Panc1 (cell line): ENCODE measurements around the gene ROBO2. TPM values are rescaled to one million over a fixed set of nuclear protein-coding genes. Genes with fewer than 3 reads are reported as not detected.

ENCODE experiments used
- ATAC-seq: fragments of 200-7000 bp; cut with Tn5 transposase; 2 replicates; pipeline ENCODE4 v1.9.1; 2020; ENCODE audit warnings: mild to moderate bottlenecking, moderate library complexity
- BruUV-seq: library from RNA; stranded (reverse); fragments of 400-500 nt; replicated peaks from 2 replicates; lab custom pipeline; 2021; lab: Mats Ljungman, UMichigan
- CTCF ChIA-PET: fragments of 300-600 bp; sonication (Branson Sonifier 250); formaldehyde crosslinking; loops from one replicate; lab custom pipeline; 2022; ENCODE audit warnings: antibody characterized with exemption; lab: Charles Lee
- POLR2A ChIA-PET: fragments of 300-600 bp; sonication (Branson Sonifier 250); formaldehyde crosslinking; loops from one replicate; lab custom pipeline; 2022; ENCODE audit warnings: antibody characterized with exemption; lab: Charles Lee
- DNase-seq: peaks from one replicate; pipeline ENCODE4 v3.0.0-alpha.2; 2010; ENCODE audit warnings: low read depth, low spot score
- H3K27ac ChIP-seq: 2 replicates; pipeline ENCODE4 v1.5.1; 2011; ENCODE audit warnings: mild to moderate bottlenecking, low read length, inconsistent platforms
- H3K27me3 ChIP-seq: fragments of 200-500 bp; sonication (Bioruptor generic); 2 replicates; pipeline ENCODE4 v1.6.0; 2014; ENCODE audit warnings: low read length, inconsistent platforms; ENCODE audit not compliant: control insufficient read depth, insufficient read depth
- H3K36me3 ChIP-seq: fragments of 200-500 bp; sonication (Bioruptor generic); 2 replicates; pipeline ENCODE4 v1.5.1; 2014; ENCODE audit warnings: inconsistent platforms, mild to moderate bottlenecking, low read length, moderate library complexity; ENCODE audit not compliant: control insufficient read depth, insufficient read depth
- H3K4me1 ChIP-seq: 2 replicates; pipeline ENCODE4 v1.5.1; 2011; ENCODE audit warnings: inconsistent platforms, mild to moderate bottlenecking, low read length, moderate library complexity; ENCODE audit not compliant: control insufficient read depth, insufficient read depth
- H3K4me3 ChIP-seq, 2 experiments: 2 replicates each; pipeline ENCODE4 v1.5.1; 2011 to 2012; ENCODE audit warnings: low read depth in 2 of 2, low read length in 2 of 2, mild to moderate bottlenecking in 2 of 2, inconsistent platforms in 1 of 2, moderate library complexity in 1 of 2
- H3K9me3 ChIP-seq: fragments of 200-500 bp; sonication (Bioruptor generic); 2 replicates; pipeline ENCODE4 v1.5.1; 2014; ENCODE audit warnings: low read depth, mild to moderate bottlenecking, inconsistent platforms, low read length, moderate library complexity; ENCODE audit not compliant: control insufficient read depth, insufficient read depth
- POLR2AphosphoS5 ChIP-seq: IDR thresholded peaks from 2 replicates; pipeline ENCODE4 v1.6.1; 2012; ENCODE audit warnings: mild to moderate bottlenecking, low read depth, low read length, moderate library complexity
- SIN3A ChIP-seq: IDR thresholded peaks from 2 replicates; pipeline ENCODE4 v1.6.1; 2012; ENCODE audit warnings: low read depth, mild to moderate bottlenecking, low read length, moderate library complexity, borderline replicate concordance; ENCODE audit not compliant: insufficient read depth
- TCF7L2 ChIP-seq: IDR thresholded peaks from 2 replicates; pipeline ENCODE4 v1.6.1; 2011; ENCODE audit warnings: mild to moderate bottlenecking, low read depth, low read length, inconsistent platforms
- in situ Hi-C: cut with HindIII; loops from 2 replicates; pipeline ENCODE4 v1.10.0; 2016; ENCODE audit warnings: low sequenced_read_pairs, low pct_unique_long_range_greater_than_20kb
- intact Hi-C: fragments of 100-400 bp; cut with micrococcal nuclease; formaldehyde crosslinking; loops from one replicate; pipeline ENCODE4 v1.10.0; 2022; ENCODE audit not compliant: unreplicated experiment
- total RNA-seq: library from RNA; stranded (reverse); gene quantifications from one replicate; pipeline ENCODE4 v1.2.1, GENCODE V29; 2021; ENCODE audit not compliant: unreplicated experiment
- TF ChIP-seq, protein P1 (sequence below), 2 experiments: IDR thresholded peaks; 2 replicates each; pipeline ENCODE4 v1.6.1; 2011 to 2012; ENCODE audit warnings: low read depth in 2 of 2, control low read depth in 1 of 2, low read length in 1 of 2, mild to moderate bottlenecking in 1 of 2, moderate library complexity in 1 of 2; ENCODE audit not compliant: insufficient read depth in 1 of 2
- TF ChIP-seq, protein P2 (sequence below): fragments of 450-650 bp; IDR thresholded peaks from 2 replicates; pipeline ENCODE4 v1.5.1; 2017; ENCODE audit warnings: mild to moderate bottlenecking

The ROBO2 gene
- total RNA-seq, 1 experiment from 2014 or later, result 1.3 TPM

DNA sequence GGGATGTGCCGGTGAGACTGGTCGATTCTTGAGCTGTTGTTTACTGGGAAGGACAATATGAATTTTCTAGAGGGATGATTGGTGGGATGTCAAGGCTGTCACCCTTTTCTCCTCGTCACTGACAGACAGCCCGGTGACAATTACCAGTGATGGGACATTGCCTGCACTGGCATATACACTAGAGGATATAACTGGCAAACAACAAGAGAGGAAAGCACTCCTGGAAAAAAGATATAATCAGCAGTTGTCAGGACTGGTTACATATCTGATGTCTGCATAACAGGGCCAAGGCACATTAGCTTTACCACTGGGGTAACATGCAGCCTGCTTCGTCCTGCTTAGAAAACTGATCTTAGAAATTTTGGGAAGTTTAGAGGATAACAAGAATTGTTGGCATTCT is 131.1 kb downstream of the ROBO2 start:
- no peak for DNase-seq
- BruUV-seq, result no TSS peak
- Histone ChIP-seq H3K4me3 (no peak overlapping the region), H3K27ac (no peak overlapping the region), H3K27me3 (no peaks in the 10 kb centered on the region), H3K36me3 (no peaks in the 10 kb centered on the region), H3K4me1 (no peaks in the 10 kb centered on the region), H3K9me3 (no peaks in the 10 kb centered on the region)
- POLR2A ChIA-PET, result no interaction called here
- in situ Hi-C loops, result no loop called here
- CTCF ChIA-PET, result no interaction called here
- intact Hi-C loops, result no loop called here
- ATAC-seq, result no peak
- TF ChIP-seq, protein P1, sequence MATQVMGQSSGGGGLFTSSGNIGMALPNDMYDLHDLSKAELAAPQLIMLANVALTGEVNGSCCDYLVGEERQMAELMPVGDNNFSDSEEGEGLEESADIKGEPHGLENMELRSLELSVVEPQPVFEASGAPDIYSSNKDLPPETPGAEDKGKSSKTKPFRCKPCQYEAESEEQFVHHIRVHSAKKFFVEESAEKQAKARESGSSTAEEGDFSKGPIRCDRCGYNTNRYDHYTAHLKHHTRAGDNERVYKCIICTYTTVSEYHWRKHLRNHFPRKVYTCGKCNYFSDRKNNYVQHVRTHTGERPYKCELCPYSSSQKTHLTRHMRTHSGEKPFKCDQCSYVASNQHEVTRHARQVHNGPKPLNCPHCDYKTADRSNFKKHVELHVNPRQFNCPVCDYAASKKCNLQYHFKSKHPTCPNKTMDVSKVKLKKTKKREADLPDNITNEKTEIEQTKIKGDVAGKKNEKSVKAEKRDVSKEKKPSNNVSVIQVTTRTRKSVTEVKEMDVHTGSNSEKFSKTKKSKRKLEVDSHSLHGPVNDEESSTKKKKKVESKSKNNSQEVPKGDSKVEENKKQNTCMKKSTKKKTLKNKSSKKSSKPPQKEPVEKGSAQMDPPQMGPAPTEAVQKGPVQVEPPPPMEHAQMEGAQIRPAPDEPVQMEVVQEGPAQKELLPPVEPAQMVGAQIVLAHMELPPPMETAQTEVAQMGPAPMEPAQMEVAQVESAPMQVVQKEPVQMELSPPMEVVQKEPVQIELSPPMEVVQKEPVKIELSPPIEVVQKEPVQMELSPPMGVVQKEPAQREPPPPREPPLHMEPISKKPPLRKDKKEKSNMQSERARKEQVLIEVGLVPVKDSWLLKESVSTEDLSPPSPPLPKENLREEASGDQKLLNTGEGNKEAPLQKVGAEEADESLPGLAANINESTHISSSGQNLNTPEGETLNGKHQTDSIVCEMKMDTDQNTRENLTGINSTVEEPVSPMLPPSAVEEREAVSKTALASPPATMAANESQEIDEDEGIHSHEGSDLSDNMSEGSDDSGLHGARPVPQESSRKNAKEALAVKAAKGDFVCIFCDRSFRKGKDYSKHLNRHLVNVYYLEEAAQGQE (IDR thresholded peaks at IDR 0.05; ENCODE audit: insufficient read depth in 1 of 2, low read depth in 2 of 2, low read length in 1 of 2), result no peak
- no peak for TF ChIP-seq POLR2AphosphoS5
- TF ChIP-seq, protein P2, sequence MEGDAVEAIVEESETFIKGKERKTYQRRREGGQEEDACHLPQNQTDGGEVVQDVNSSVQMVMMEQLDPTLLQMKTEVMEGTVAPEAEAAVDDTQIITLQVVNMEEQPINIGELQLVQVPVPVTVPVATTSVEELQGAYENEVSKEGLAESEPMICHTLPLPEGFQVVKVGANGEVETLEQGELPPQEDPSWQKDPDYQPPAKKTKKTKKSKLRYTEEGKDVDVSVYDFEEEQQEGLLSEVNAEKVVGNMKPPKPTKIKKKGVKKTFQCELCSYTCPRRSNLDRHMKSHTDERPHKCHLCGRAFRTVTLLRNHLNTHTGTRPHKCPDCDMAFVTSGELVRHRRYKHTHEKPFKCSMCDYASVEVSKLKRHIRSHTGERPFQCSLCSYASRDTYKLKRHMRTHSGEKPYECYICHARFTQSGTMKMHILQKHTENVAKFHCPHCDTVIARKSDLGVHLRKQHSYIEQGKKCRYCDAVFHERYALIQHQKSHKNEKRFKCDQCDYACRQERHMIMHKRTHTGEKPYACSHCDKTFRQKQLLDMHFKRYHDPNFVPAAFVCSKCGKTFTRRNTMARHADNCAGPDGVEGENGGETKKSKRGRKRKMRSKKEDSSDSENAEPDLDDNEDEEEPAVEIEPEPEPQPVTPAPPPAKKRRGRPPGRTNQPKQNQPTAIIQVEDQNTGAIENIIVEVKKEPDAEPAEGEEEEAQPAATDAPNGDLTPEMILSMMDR, result no peak
- no peak for TF ChIP-seq TCF7L2
- no peak for TF ChIP-seq SIN3A

DNA sequence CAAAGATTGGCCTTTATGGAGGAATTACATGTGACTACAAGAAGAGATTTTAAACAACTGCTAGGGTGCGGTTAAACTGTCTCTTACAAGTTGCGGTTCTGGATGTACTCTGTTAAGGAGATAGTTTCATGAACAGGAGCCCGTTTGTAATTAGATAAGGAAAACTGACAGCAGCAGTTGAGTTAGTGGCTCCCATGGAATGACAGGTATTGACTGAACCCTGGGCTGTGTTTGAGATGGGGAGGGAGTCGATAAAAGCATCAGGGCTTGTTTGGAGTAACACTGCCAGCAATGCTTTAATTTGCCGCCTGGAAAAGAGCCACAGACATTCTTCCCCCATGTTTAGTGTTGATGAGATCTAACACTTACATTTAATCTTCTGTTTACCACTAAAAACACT is 139.9 kb downstream of the ROBO2 start:
- no peaks in the 10 kb centered on the region for H3K4me1 ChIP-seq
- DNase-seq, result no peak
- H3K36me3 ChIP-seq, result no peaks in the 10 kb centered on the region
- no peak overlapping the region for H3K4me3 ChIP-seq
- no peaks in the 10 kb centered on the region for H3K9me3 ChIP-seq
- no peak for ATAC-seq
- H3K27ac ChIP-seq, result no peak overlapping the region
- in situ Hi-C loops (no loop called here), intact Hi-C loops (no loop called here)
- ChIA-PET POLR2A (no interaction called here), CTCF (no interaction called here)
- no TSS peak for BruUV-seq
- TF ChIP-seq, protein P2, result no peak
- peak; percentile 72 for TF ChIP-seq TCF7L2
- H3K27me3 ChIP-seq, result no peaks in the 10 kb centered on the region

DNA sequence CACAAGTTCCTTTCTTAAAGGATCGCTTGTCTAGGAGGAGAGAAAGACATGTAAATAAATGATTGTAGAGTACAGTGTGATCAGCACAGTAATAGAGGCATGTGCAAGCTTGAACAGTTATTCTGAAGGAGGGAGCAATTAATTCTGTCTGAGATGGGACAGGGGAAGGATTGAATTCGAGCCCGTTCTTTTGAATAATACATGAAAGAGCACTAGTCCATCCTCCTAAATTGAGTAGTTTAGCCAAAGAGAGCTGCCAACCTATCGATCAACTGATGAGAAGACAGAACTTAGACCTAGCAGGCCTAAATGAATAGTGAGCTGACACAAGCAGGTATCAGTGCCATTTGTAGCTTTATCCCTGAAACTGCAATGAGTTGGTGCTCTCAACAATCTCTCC is 142.4 kb downstream of the ROBO2 start:
- Histone ChIP-seq H3K27ac (no peak overlapping the region), H3K27me3 (no peaks in the 10 kb centered on the region), H3K36me3 (no peaks in the 10 kb centered on the region), H3K4me1 (no peaks in the 10 kb centered on the region), H3K4me3 (no peak overlapping the region), H3K9me3 (no peaks in the 10 kb centered on the region)
- in situ Hi-C loops (no loop called here), intact Hi-C loops (no loop called here)
- no TSS peak for BruUV-seq
- TF ChIP-seq SIN3A (no peak), POLR2AphosphoS5 (no peak), TCF7L2 (no peak)
- TF ChIP-seq, protein P2, result no peak
- TF ChIP-seq, protein P1 (IDR thresholded peaks at IDR 0.05; ENCODE audit: insufficient read depth in 1 of 2, low read depth in 2 of 2, low read length in 1 of 2), result no peak
- POLR2A ChIA-PET, result no interaction called here
- DNase-seq (no peak), ATAC-seq (no peak)
- CTCF ChIA-PET, result no interaction called here
